ENCODE results near the gene YTHDC2. TPM values are rescaled to one million over a fixed set of nuclear protein-coding genes. Genes with fewer than 3 reads are reported as not detected.

Gene YTHDC2
- total and polyA plus RNA-seq, 2 of the 13 experiments (the other 11 are each of a cell fraction or from before 2014, with no cell fraction given) = 6.7 to 17.8 TPM

- ChIA-PET CTCF (ENCODE audit: low intra/inter-chr PET ratio, low total read pairs) (no interaction called here), POLR2A (interaction anchor here (0.9 kb wide), 1 partner anchor 18 kb away, joined by 3 read pairs; the partner anchor contains the start of gene YTHDC2)
- Histone ChIP-seq H3K36me3 (replicated peaks in 1 of 2; ENCODE audit: control insufficient read depth in 1 of 2, insufficient read depth in 2 of 2, low read length in 2 of 2) (no peaks in the 10 kb centered on the region), H3K27ac (ENCODE audit: extremely low read length, insufficient read depth, low read length) (no peak overlapping the region), H3K9me3 (ENCODE audit: low read length) (peaks cover 7% of the 10 kb centered on the region), H4K20me1 (ENCODE audit: insufficient read depth, low read length) (no peaks in the 10 kb centered on the region), H2AFZ (ENCODE audit: low read length) (no peak overlapping the region), H3K4me1 (ENCODE audit: insufficient read depth, low read length) (no peaks in the 10 kb centered on the region), H3K79me2 (ENCODE audit: insufficient read depth, low read length) (no peaks in the 10 kb centered on the region), H3K27me3 (ENCODE audit: control insufficient read depth in 1 of 2, insufficient read depth in 2 of 2, low read length in 2 of 2) (peaks cover 0 to 1% of the 10 kb centered on the region in 2 experiments; a peak in 1 of 5 replicates), H3K4me2 (ENCODE audit: low read depth, low read length) (no peak overlapping the region), H3K9ac (ENCODE audit: insufficient read depth, low read depth, low read length) (no peak overlapping the region), H3K4me3 (replicated peaks in 1 of 3; ENCODE audit: insufficient read depth in 1 of 3, low read depth in 2 of 3, low read length in 3 of 3) (no peak overlapping the region)
- intact Hi-C loops (cut with micrococcal nuclease; ENCODE audit: unreplicated experiment) (no loop called here), in situ Hi-C loops (cut with HindIII; ENCODE audit: extremely low pct_ligation_motif_present, low pct_unique_long_range_greater_than_20kb) (no loop called here)
- no peak for ATAC-seq
- TF ChIP-seq FOXK2 (IDR thresholded peaks at IDR 0.05) (no peak), ZNF337 (CRISPR knock-in tag; IDR thresholded peaks at IDR 0.05; ENCODE audit: borderline replicate concordance, low read depth) (no peak), ZBTB14 (CRISPR knock-in tag; IDR thresholded peaks at IDR 0.05) (no peak), ZBTB39 (CRISPR knock-in tag; IDR thresholded peaks at IDR 0.05) (no peak), ZNF747 (CRISPR knock-in tag; IDR thresholded peaks at IDR 0.05; ENCODE audit: borderline replicate concordance) (no peak)
- DNase-seq (ENCODE audit: low spot score) = no peak
- no peak for FAIRE-seq
- no TSS peak for BruUV-seq (replicated peaks)
- WGBS (ENCODE audit: low lambda C conversion rate) = 6% methylated on average over 1 of the region's 1 CpG
Observed at GRCh38 chr5:113495422-113495841, 18.1 kb upstream of the YTHDC2 start.

Data from HepG2 (cell line).